PFSK-1 (cell line): ENCODE measurements around the gene HCN4.

ENCODE experiments used
- FOXP2 ChIP-seq: optimal IDR thresholded peaks from 2 replicates; pipeline ENCODE3; 2011; ENCODE audit warnings: borderline replicate concordance, control low read depth, inconsistent platforms; ENCODE audit not compliant: insufficient read depth; ENCODE audit errors: extremely low read length, extremely low read depth
- POLR2AphosphoS5 ChIP-seq: IDR thresholded peaks from 2 replicates; pipeline ENCODE4 v1.6.1; 2012; ENCODE audit warnings: low read depth, mild to moderate bottlenecking, control low read depth, low read length, moderate library complexity
- SIN3A ChIP-seq: IDR thresholded peaks from 2 replicates; pipeline ENCODE4 v1.6.1; 2012; ENCODE audit warnings: mild to moderate bottlenecking, low read length, moderate library complexity, borderline replicate concordance; ENCODE audit not compliant: insufficient read depth
- TAF1 ChIP-seq: IDR thresholded peaks from 2 replicates; pipeline ENCODE4 v1.6.1; 2012; ENCODE audit warnings: low read length, control low read depth, borderline replicate concordance; ENCODE audit not compliant: insufficient read depth
- TF ChIP-seq, protein P1 (sequence below), 2 experiments: IDR thresholded peaks; 2 replicates each; pipeline versions ENCODE4 v1.6.1 to v1.8.0; 2011 to 2012; ENCODE audit warnings: low read depth in 2 of 2, low read length in 2 of 2, control low read depth in 1 of 2, inconsistent platforms in 1 of 2, mild to moderate bottlenecking in 1 of 2, moderate library complexity in 1 of 2; ENCODE audit not compliant: insufficient read depth in 1 of 2

GRCh38 chr15:73317651-73318462 lies 50.9 kb downstream of the HCN4 start:
- TF ChIP-seq POLR2AphosphoS5 (no peak), TAF1 (no peak), SIN3A (no peak), FOXP2 (no peak)
- TF ChIP-seq, protein P1, sequence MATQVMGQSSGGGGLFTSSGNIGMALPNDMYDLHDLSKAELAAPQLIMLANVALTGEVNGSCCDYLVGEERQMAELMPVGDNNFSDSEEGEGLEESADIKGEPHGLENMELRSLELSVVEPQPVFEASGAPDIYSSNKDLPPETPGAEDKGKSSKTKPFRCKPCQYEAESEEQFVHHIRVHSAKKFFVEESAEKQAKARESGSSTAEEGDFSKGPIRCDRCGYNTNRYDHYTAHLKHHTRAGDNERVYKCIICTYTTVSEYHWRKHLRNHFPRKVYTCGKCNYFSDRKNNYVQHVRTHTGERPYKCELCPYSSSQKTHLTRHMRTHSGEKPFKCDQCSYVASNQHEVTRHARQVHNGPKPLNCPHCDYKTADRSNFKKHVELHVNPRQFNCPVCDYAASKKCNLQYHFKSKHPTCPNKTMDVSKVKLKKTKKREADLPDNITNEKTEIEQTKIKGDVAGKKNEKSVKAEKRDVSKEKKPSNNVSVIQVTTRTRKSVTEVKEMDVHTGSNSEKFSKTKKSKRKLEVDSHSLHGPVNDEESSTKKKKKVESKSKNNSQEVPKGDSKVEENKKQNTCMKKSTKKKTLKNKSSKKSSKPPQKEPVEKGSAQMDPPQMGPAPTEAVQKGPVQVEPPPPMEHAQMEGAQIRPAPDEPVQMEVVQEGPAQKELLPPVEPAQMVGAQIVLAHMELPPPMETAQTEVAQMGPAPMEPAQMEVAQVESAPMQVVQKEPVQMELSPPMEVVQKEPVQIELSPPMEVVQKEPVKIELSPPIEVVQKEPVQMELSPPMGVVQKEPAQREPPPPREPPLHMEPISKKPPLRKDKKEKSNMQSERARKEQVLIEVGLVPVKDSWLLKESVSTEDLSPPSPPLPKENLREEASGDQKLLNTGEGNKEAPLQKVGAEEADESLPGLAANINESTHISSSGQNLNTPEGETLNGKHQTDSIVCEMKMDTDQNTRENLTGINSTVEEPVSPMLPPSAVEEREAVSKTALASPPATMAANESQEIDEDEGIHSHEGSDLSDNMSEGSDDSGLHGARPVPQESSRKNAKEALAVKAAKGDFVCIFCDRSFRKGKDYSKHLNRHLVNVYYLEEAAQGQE (IDR thresholded peaks at IDR 0.05; ENCODE audit: insufficient read depth in 1 of 2, low read depth in 2 of 2, low read length in 2 of 2) = no peak
